Aorta (tissue), 5 donors: ENCODE results near the gene CSRP2. TPM values are rescaled to one million over a fixed set of nuclear protein-coding genes. Genes with fewer than 3 reads are reported as not detected.
A peak's percentile ranks its signal among the peaks of the same experiment; 100 is the strongest.

ENCODE experiments used
- ATAC-seq: fragments of 200-7000 bp; cut with Tn5 transposase; one replicate; pipeline ENCODE4 v1.9.1; 2022; ENCODE audit warnings: moderate library complexity; ENCODE audit not compliant: low FRiP score
- DNase-seq, 2 donors: peaks; one replicate each; pipeline ENCODE4 v3.0.0-alpha.2; 2020
- H3K27ac ChIP-seq, 2 donors: one replicate each; pipeline ENCODE4 v1.5.1; 2013; ENCODE audit warnings: low read length in 2 of 2, mild to moderate bottlenecking in 2 of 2, moderate library complexity in 2 of 2, control low read depth in 1 of 2, inconsistent platforms in 1 of 2, low read depth in 1 of 2
- H3K27me3 ChIP-seq, 2 donors: one replicate each; pipeline ENCODE4 v1.6.1; 2013; ENCODE audit warnings: control low read depth in 1 of 2, low read length in 1 of 2, mild to moderate bottlenecking in 1 of 2, moderate library complexity in 1 of 2; ENCODE audit not compliant: insufficient read depth in 2 of 2, control insufficient read depth in 1 of 2
- H3K36me3 ChIP-seq, 2 donors: one replicate each; pipeline ENCODE4 v1.6.1; 2013; ENCODE audit warnings: control low read depth in 1 of 2, low read length in 1 of 2, mild to moderate bottlenecking in 1 of 2; ENCODE audit not compliant: insufficient read depth in 2 of 2, control insufficient read depth in 1 of 2
- H3K4me1 ChIP-seq, 2 donors: one replicate each; pipeline ENCODE4 v1.6.1; 2013; ENCODE audit warnings: low read length in 2 of 2, control low read depth in 1 of 2, mild to moderate bottlenecking in 1 of 2, moderate library complexity in 1 of 2; ENCODE audit not compliant: insufficient read depth in 2 of 2, control insufficient read depth in 1 of 2
- H3K4me3 ChIP-seq, 2 donors: one replicate each; pipeline ENCODE4 v1.5.1; 2013; ENCODE audit warnings: low read length in 2 of 2, control low read depth in 1 of 2, mild to moderate bottlenecking in 1 of 2
- H3K9me3 ChIP-seq: one replicate; pipeline ENCODE4 v1.6.1; 2013; ENCODE audit warnings: mild to moderate bottlenecking, low read length; ENCODE audit not compliant: control insufficient read depth
- WGBS, 2 donors: extraction: QIAGEN DNeasy Blood & Tissue Kit; methylation state at CpG; one replicate each; pipeline ENCODE4 v1.1.7; 2013; 5-methylcytosine and 5-hydroxymethylcytosine counted together
- intact Hi-C, 2 donors: fragments of 100-400 bp; cut with DNase I; formaldehyde crosslinking; loops; one replicate each; pipeline versions ENCODE4 v1.14.2 to v1.15.0; 2022
- polyA plus RNA-seq, 2 donors: library from polyadenylated mRNA; stranded (reverse); fragments of 200-250 nt; gene quantifications; one replicate each; pipeline ENCODE4 v1.2.3, GENCODE V29; 2013
- total RNA-seq, 2 donors: library from RNA; stranded (reverse); fragmentation: NEBNext Ultra II Directional; extraction: Animal tissue kit (Norgen Biotek cat#: 25700); gene quantifications; one replicate each; pipeline ENCODE4 v1.2.1, GENCODE V29; 2021
- donor health status: healthy with polysubstance abuse.
- donor health status: Bipolar disorder and iron deficiency.
- donor health status: DM: no; HTN: no; CAD: no.
- donor health status: DM: no; HTN: no; CAD: no.
- donor health status: DM: yes; HTN: yes; CAD: no.

CSRP2 gene
- total and polyA plus RNA-seq, 4 donors = 67.4 to 179 (median 143) TPM

DNA sequence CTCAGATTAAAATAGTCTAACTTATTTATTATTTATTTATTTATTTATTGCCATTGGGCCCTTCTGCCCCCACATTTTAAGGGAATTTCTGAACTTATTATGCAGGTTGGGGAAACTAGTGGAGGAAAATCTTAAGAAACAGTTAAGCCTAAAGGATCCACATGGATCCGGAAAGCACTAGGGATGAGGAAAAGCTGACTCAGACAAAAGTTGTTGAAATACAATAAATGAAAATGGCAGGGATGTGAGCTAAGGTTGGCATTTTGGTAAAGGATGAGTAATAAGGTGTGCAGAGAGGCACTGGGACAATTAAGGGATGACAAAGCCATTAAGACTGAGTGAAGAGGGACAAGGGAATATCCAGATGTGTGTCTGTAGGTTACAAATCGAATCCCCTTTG, 20.7 kb upstream of the CSRP2 start:
- 97% methylated on average over 2 of the region's 2 CpGs for WGBS, 2 donors
- no peak for DNase-seq

DNA sequence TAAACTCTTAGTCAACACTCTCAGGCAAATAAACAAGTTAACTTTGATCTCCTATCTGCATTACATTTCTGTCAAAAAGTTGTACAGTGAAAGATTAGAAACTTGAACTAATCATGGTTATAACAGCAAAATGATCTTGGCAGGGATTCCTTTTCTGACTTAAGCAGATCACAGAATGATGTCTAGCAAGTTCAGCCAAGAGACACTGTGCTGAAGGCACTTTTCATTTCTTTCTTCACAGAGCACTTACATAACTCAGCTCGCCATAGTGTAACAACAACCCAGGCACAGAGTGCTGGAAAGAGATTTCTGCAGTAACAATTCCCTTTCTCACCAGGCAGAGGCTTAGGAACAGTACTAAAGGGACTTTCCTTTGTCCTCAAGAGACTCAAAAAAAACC, 19.6 kb upstream of the CSRP2 start:
- intact Hi-C loops = no loop called here
- WGBS, 2 donors = 15 to 16% methylated on average over 1 of the region's 1 CpG
- Histone ChIP-seq H3K4me3 (no peak overlapping the region), H3K36me3 (no peaks in the 10 kb centered on the region), H3K9me3 (no peaks in the 10 kb centered on the region), H3K4me1 (no peaks in the 10 kb centered on the region), H3K27ac (no peak overlapping the region), H3K27me3 (no peaks in the 10 kb centered on the region)
- ATAC-seq = peak; percentile 74
- no peak for DNase-seq

More for the DNA sequence above, 20.7 kb upstream of the CSRP2 start:
- no peaks in the 10 kb centered on the region for H3K4me1 ChIP-seq
- H3K27me3 ChIP-seq = no peaks in the 10 kb centered on the region
- intact Hi-C loops = no loop called here
- H3K4me3 ChIP-seq = no peak overlapping the region
- no peaks in the 10 kb centered on the region for H3K9me3 ChIP-seq
- no peak for ATAC-seq
- no peaks in the 10 kb centered on the region for H3K36me3 ChIP-seq
- H3K27ac ChIP-seq = no peak overlapping the region

DNA sequence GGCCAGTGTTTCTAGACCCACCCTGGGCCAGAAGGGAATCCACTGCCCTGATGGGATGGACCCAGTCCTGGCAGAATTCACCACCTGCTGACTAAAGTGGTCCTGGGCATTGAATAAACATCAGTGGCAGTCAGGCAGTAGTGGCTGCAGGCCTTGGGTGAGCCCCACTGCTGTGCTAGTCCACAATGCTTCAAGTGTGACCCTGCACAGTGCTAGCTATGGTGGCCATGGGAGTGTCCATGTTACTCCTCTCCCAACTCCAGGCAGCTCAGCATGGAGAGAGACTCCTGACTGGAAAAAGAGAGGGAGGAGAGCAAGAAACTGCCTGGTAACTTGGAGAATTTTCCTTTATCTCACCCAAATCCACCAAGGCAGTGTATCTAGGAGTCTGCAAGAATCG, 17.5 kb upstream of the CSRP2 start:
- 97% methylated on average over 1 of the region's 1 CpG for WGBS, 2 donors
- Histone ChIP-seq H3K9me3 (no peaks in the 10 kb centered on the region), H3K36me3 (no peaks in the 10 kb centered on the region), H3K27ac (no peak overlapping the region), H3K4me3 (no peak overlapping the region), H3K27me3 (no peaks in the 10 kb centered on the region), H3K4me1 (no peaks in the 10 kb centered on the region)
- DNase-seq (no peak), ATAC-seq (no peak)
- intact Hi-C loops = no loop called here

DNA sequence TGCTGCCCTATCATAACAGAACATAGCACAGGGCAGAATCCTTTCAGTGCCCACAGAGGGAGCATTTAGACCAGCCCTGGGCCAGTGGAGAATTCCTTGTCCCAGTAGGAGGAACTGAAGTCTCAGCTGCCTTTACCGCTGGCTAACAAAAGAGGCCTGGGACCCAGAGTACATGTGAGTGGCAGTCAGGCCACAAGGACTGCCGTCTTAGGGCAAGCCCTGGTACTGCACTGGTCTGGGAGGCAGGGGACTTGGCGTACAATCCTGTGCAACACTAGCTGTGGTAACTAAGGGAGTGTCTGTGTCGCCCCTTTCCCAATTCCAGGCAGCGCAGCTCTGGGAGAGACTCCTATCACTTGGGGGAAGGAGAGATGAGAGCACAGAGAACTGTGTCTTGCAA, 17.0 kb upstream of the CSRP2 start:
- peak; percentile 7 for ATAC-seq

DNA sequence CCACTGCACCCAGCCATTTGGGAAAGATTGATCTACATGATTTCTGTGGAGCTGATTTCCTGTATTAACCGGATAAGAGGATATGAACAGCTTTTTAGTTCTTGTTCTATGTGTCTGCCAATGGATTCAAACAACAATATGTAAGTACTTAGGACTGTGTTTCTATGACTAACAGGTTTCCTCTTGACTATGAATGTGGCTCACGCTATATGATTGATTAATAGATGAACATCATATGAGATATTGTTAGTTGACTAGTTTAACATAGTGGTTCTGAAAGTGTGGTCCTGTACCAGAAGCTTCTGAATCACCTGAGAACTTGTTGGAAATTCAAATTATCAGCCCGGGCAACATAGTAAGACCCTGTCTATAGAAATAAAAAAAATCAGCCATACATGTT, 12.8 kb upstream of the CSRP2 start:
- Histone ChIP-seq H3K27ac (no peak overlapping the region), H3K9me3 (no peaks in the 10 kb centered on the region), H3K27me3 (no peaks in the 10 kb centered on the region), H3K36me3 (no peaks in the 10 kb centered on the region), H3K4me1 (no peaks in the 10 kb centered on the region), H3K4me3 (no peak overlapping the region)
- ATAC-seq (no peak), DNase-seq (no peak)
- WGBS, 2 donors = 93 to 98% methylated on average over 3 of the region's 3 CpGs
- intact Hi-C loops = no loop called here

More for the DNA sequence above, 17.0 kb upstream of the CSRP2 start:
- no peak for DNase-seq
- no peaks in the 10 kb centered on the region for H3K4me1 ChIP-seq
- H3K27me3 ChIP-seq = no peaks in the 10 kb centered on the region
- H3K4me3 ChIP-seq = no peak overlapping the region
- intact Hi-C loops = no loop called here
- H3K9me3 ChIP-seq = no peaks in the 10 kb centered on the region
- no peak overlapping the region for H3K27ac ChIP-seq
- H3K36me3 ChIP-seq = no peaks in the 10 kb centered on the region
- 96% methylated on average over 5 of the region's 5 CpGs for WGBS, 2 donors

DNA sequence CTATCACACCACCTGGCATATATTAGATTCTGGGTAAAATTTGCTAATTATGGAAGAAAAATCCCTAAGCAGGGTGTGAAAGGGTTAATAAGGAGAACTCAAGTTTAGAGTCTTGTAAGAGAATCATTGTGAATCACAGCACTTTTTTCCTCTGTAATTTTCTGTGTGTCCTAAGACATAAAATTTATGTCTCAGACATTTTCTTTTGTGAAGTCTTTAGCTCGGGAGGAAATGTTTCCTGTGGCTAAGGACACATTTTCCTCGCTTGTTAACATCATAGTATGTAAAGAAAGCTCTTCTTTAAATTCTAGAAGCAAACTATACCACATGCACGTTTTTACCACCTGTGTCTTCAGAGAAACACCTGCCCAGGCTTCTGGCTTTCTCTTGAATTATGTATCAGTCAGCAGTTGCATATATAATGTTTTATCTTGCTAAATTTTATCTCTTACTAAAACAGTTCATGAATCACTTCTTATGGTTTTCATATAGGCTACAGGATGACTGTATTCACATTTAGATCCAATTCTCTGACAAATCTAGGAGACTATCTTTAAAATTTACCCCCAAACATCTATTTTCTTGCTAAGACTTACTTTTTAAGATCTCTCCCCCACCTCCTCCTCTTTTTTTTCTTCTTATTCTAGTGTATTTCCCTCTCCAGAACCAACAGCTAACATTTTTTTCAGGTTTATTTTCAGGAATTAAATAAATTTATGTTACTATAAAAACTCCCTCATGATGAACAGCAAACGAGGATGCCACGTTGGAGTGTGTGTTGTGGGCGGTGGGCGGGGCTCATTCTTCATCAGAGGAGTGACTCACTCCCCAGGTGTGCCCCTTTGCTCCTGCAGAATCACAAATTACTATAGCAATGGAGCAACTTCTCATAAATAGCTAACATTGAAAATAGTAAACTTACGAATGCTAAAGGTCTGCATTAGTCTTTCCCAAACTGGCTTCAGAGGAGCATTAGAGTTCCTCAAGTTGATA, 11.6 kb upstream of the CSRP2 start:
- no peaks in the 10 kb centered on the region for H3K27me3 ChIP-seq
- peak in 1 of 2 donors; percentile 56 for DNase-seq
- H3K4me1 ChIP-seq = no peaks in the 10 kb centered on the region
- H3K27ac ChIP-seq = no peak overlapping the region
- H3K36me3 ChIP-seq = no peaks in the 10 kb centered on the region
- H3K4me3 ChIP-seq = no peak overlapping the region
- ATAC-seq = no peak
- H3K9me3 ChIP-seq = no peaks in the 10 kb centered on the region
- WGBS, 2 donors = 53 to 58% methylated on average over 8 of the region's 8 CpGs
- intact Hi-C loops = no loop called here

DNA sequence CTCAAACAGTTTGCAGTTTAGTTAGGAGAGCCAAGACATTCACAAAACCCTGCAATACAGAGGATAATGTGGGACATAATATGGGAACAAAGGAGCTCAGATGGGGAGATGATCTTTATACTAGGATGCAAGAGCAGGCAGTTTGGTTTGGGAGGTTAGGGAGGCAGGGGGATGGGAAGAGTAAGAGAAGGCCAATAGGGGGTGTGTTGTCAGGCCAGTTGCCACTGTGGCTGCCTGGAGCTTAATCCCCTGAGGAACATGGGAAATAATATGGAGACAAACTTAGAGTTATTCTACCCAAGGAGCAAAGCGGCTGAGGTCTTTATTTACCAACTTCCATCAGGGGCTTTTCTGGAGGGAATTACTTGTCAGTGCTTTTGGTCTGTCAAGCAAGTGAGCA, 10.0 kb upstream of the CSRP2 start:
- 89 to 97% methylated on average over 1 of the region's 1 CpG for WGBS, 2 donors
- no peak overlapping the region for H3K4me3 ChIP-seq
- H3K36me3 ChIP-seq = no peaks in the 10 kb centered on the region
- H3K27me3 ChIP-seq = no peaks in the 10 kb centered on the region
- no peaks in the 10 kb centered on the region for H3K4me1 ChIP-seq
- peaks cover under 1% of the 10 kb centered on the region for H3K9me3 ChIP-seq
- intact Hi-C loops = no loop called here
- DNase-seq = no peak
- no peak for ATAC-seq
- H3K27ac ChIP-seq = no peak overlapping the region

DNA sequence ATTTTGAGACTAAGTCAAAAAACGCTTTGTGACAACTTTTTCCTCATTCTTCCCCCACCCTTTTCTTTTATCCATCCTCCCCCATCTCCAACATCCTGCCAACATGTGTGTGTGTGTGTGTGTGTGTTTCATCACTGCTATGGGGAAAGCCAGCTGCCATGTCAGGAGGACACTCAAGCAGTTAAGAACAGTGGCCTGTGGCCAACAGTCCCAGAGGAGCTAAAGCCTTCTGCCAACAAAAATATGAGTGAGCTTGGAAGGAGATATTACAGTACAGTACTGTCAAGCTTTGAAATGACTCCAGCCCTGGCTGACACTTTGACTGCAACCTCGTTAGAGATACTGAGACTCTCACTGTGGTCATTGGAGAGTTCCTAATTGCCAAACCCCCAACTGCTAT, 5.0 kb upstream of the CSRP2 start:
- Histone ChIP-seq H3K4me1 (peaks cover 0 to 4% of the 10 kb centered on the region in 2 donors), H3K27me3 (no peaks in the 10 kb centered on the region), H3K9me3 (peaks cover 1% of the 10 kb centered on the region), H3K27ac (no peak overlapping the region), H3K36me3 (no peaks in the 10 kb centered on the region), H3K4me3 (no peak overlapping the region)
- intact Hi-C loops = no loop called here
- DNase-seq (peak in 1 of 2 donors; percentile 54), ATAC-seq (no peak)
- WGBS, 2 donors = 39 to 49% methylated on average over 2 of the region's 2 CpGs

DNA sequence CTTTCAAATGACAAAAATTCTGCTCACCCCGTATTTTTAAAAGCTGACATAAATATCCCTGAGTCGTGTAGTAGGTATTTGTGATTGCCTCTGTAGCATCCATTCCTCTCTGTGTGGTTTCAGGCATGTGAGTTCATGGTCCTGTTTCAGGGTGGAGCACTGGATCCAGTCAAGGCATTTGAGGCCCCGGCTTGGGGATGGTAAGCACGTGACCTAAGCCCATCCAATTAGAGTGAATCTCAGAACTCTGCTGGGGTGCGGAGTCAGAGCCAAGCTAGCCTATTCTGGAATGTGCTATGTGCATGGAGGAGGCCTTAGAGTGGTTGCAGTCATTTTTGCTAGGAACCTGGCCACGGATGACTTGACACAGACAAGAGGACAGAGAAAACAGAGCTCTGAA, 4.3 kb upstream of the CSRP2 start:
- DNase-seq (no peak), ATAC-seq (no peak)
- WGBS, 2 donors = 84% methylated on average over 6 of the region's 6 CpGs
- Histone ChIP-seq H3K27ac (no peak overlapping the region), H3K36me3 (no peaks in the 10 kb centered on the region), H3K9me3 (peaks cover 1% of the 10 kb centered on the region), H3K27me3 (no peaks in the 10 kb centered on the region), H3K4me3 (no peak overlapping the region), H3K4me1 (peaks cover 0 to 4% of the 10 kb centered on the region in 2 donors)
- intact Hi-C loops = no loop called here
